Umbilical cord (tissue), 2 donors: ENCODE measurements around the gene PGK1. TPM values are rescaled to one million over a fixed set of nuclear protein-coding genes. Genes with fewer than 3 reads are reported as not detected.
A peak's percentile ranks its signal among the peaks of the same experiment; 100 is the strongest.
"Not testable (repeated sequence)": the region's sequence is repeated elsewhere in the genome, so short reads cannot be mapped to it uniquely, and the experiment has no call there.

Experiments used
- DNase-seq: peaks from one replicate; pipeline ENCODE4 v3.0.0-alpha.2; 2015; ENCODE audit warnings: low spot score
- total RNA-seq: library from RNA; depleted of rRNA; stranded (reverse); fragments of >200 nt; gene quantifications from one replicate; pipeline ENCODE4 v1.2.3, GENCODE V29; 2014; ENCODE audit warnings: low replicate concordance; ENCODE audit not compliant: insufficient read depth

PGK1 gene
- total RNA-seq, 1 donor from 2014 or later = 203 TPM

DNA sequence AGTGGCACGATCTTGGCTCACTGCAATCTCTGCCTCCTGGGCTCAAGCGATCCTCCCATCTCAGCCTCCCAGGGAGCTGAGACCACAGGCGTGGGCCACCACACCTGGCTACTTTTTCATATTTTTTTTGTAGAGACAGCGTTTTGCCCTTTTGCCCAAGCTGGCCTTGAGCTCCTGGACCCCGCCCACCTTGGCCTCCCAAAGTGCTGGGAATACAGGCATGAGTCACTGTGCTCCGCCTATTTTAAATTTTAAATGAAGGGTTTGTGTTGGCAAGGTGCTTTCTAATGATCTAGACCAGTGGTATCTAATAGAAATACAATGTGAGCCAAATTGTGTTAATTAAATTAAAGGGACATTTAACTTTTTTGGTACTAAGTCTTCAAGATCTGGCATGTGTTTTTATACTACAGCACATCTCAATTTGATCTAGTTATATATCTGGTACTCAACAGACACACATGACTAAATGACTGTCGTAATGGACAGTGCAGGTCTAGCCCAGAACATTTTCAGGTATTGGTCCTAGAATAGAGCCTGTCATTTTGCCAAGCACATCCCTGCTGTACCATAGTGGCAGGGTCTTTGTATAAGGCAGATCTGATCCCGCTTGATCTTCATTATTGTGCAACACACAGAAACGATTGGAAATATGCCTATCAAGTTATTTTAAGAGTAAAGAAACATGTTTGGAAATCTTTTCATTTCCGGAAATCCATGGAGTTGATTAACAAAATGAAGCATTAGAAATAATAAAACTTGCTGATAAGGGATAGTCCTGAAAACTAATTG is 7.3 kb downstream of the PGK1 start:
- DNase-seq = no peak

DNA sequence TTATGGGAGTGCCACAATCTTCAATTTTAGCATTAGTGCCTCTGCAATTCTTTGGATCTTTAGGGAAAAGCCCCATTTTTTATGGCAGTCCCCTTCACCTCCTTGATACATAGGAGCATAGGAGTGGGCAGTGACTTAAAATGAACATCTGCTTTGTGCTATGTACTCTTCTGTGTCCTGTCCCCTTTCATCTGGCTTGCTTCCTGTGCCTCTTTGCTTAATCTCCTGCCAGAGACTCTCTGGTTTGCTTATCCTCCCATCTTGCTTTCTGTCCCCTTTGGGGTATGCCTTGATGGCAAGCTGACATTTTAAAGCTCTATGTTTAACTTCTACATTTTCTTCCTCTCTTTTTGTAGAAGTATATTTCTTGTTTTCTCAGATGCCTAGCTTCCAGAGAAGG is 12.3 kb downstream of the PGK1 start:
- DNase-seq = no peak

DNA sequence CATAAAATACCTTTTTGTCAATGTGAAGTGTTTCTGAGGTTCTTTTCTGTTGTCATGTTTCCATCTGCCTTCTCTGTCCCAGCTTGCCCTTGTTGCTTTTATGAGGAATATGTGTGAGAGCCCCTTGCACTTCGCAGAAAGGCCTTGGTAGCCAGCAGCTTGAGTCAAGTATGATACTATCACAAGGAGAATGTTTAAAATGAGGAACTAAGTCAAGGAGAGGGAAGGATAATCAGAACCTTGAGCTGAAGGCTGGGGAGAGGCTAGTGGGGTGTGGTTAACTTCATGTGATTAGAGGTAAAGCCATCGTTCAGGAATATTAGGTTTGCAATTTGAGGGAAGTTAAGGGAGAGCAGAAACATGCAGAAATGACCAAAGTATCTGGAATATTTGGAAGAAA is 12.7 kb downstream of the PGK1 start:
- DNase-seq = no peak

DNA sequence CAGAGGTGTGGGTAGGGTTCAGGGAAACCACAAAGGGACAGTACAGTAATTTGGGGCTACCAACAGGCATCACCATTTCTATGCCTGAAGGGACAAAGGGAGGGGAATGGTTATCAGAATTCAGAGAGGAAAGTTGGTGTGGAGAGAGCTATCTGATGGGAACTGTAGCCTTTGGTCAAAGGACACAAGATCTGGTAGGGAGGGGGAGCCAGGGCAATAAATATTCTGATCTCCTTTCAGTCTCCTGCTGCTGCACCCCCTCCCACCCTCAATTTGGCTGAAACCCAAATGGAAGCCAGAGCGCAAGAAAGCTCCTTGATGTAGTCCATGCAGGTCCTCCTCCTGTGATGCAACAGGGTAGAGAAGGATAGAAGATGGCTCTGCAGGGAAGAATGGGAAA is 14.6 kb downstream of the PGK1 start:
- DNase-seq = no peak

GRCh38 chrX:78119521-78120227 is 15.6 kb downstream of the PGK1 start:
- no peak for DNase-seq

GRCh38 chrX:78123190-78123589 is 19.1 kb downstream of the PGK1 start:
- no peak for DNase-seq

DNA sequence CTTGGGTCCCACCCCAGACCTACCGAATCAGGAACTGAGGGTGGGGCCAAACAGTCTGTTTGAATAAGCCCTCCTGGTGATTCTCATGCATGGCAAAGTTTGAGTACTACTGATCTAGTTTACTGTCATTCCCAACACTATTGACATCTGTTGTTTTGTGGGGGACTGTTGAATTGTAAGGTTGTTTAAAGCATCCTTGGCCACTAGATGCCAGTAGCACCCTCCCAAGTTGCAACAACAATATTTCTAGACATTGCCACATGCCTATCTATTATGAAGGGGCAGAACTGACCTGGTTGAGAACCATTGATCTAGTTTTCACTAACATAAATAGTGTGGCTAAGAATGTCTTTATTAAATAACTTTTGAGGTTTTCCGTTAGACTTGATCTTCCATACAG is 20.3 kb downstream of the PGK1 start:
- DNase-seq = no peak

- no peak for DNase-seq
These were observed 21.1 kb downstream of the PGK1 start for GRCh38 chrX:78125148-78125547.

DNA sequence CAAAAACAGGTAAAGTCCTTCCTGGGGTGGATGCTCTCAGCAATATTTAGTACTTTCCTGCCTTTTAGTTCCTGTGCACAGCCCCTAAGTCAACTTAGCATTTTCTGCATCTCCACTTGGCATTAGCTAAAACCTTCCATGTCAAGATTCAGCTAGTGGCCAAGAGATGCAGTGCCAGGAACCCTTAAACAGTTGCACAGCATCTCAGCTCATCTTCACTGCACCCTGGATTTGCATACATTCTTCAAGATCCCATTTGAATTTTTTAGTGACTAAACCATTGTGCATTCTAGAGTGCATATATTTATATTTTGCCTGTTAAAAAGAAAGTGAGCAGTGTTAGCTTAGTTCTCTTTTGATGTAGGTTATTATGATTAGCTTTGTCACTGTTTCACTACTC is 21.7 kb downstream of the PGK1 start:
- DNase-seq = not testable (repeated sequence)

DNA sequence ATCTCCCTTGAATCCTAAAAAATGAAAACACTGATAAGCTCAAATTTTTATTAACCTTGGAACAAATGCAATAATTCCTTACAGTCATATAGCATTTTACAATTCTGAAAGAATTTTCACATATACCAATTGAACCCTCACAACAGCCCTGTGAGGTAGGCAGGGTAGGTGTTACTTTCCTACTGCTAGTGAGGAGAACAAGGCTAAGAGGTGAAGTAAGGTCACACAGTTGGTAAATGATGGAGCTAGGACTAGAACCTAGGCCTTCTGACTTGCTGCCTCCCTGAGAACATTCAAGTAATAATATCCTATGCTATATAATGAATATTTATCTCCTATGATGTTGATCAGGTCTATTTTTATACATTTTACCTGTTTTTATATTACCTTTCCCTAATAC is 25.7 kb downstream of the PGK1 start:
- DNase-seq = no peak

DNA sequence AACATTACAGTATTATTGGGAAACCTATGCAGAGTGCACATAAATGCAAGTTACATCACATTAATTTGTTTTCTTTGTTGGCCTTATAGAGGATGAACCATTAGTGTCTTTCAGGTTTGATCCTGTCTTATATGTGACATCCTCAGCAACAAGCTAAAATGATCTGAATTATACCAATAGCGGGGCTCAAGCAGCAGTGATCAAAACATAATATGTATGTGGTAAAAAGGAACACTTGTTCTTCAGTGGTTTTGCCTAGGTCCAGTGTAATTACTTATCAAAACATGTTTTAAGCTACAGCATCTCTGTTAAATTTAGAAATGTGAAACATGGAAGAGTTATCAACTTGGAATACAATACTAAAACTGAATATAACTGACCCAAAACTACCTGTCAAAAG is 26.3 kb downstream of the PGK1 start:
- no peak for DNase-seq

GRCh38 chrX:78131117-78131516 is 27.1 kb downstream of the PGK1 start:
- no peak for DNase-seq

DNA sequence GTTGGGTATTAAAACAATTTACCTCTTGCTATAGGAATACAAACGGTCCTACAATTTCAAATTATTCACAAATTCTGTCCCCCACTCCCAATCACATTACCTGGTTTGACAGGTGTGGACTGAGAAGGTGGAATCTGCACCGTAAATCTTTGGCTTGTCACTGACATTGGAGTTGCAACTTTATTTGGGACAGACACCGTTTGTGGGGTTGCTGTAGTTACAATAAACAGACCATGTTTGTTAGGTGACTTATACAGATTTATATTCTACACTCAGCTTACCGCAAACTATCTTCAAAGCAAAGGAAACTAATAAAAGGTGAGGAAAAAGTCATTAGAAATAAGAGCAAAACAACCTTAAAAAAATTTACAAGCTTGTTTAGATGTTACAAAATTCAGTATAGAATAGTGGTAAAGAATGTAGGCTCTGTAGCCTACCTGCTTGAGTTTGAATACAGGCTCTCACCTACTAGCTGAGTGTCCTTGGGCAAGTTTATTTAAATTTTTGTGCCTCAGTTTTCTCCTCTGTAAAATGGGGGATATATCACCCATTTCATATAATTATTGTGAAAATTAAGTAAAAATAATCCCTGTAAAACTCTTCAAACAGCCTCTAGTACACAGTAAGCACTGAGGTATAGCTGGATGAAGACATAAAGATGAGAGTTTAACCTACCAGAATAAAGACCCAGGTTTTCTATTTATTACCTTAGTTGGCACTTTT is 29.4 kb downstream of the PGK1 start:
- no peak for DNase-seq

- DNase-seq = peak; percentile 88
These were observed 35.4 kb downstream of the PGK1 start, which contains the start of gene TAF9B for GRCh38 chrX:78139160-78140123. Gene TAF9B (minus strand): TSS chrX:78139650. CDS start chrX:78139611, 39 bp downstream.

- DNase-seq = no peak
These were observed 36.2 kb downstream of the PGK1 start for GRCh38 chrX:78140206-78140605.

GRCh38 chrX:78147002-78147540 is 43.0 kb downstream of the PGK1 start:
- not testable (repeated sequence) for DNase-seq

- not testable (repeated sequence) for DNase-seq
These were observed 53.3 kb downstream of the PGK1 start for GRCh38 chrX:78157373-78157772.

GRCh38 chrX:78157846-78158245 is 53.8 kb downstream of the PGK1 start:
- DNase-seq = not testable (repeated sequence)

GRCh38 chrX:78160711-78161110 is 56.7 kb downstream of the PGK1 start:
- DNase-seq = not testable (repeated sequence)

- DNase-seq = not testable (repeated sequence)
These were observed 59.1 kb downstream of the PGK1 start for GRCh38 chrX:78163175-78163574.

DNA sequence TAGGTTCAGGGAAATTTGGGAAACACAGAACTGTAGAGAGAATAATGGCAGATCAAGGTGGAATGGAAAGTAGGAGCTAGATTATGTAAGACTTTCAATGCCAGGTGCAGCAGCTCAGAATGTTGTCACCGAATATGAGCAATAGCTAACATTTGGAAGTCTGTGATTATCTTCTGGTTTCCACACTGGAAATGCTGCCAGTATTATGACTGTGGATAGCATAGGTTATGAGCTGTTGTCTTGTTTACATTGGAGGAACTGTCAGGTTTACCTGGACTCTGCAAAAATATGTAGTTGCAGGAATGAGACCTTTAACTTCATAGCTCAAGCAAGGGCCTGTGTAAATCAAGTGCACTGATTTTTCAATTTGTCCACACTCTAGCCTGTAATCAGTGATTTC is 61.4 kb downstream of the PGK1 start:
- DNase-seq = no peak
